ENCODE data around the gene UTY. TPM values are rescaled to one million over a fixed set of nuclear protein-coding genes. Genes with fewer than 3 reads are reported as not detected.

The UTY gene
- 10 to 100 TPM; 28.2 to 28.4 TPM for total RNA-seq

- Mint-ChIP-seq H3K36me3 (ENCODE audit: low read depth) (peaks cover 20% of the 10 kb centered on the region), H3K9me3 (no peaks in the 10 kb centered on the region), H3K27me3 (no peaks in the 10 kb centered on the region), H3K27ac (peak within 1 kb of the TSS; percentile 99), H3K4me1 (peaks cover 21% of the 10 kb centered on the region), H3K4me3 (peak within 1 kb of the TSS; percentile 90)
- POLR2A ChIA-PET: no interaction called here
- peak; percentile 83 for DNase-seq
- CTCF ChIA-PET: no interaction called here
These were observed at the start of gene UTY for GRCh38 chrY:13479828-13480227. UTY (minus strand) TSS chrY:13480033; CDS start chrY:13479665, 368 bp downstream.

DNA sequence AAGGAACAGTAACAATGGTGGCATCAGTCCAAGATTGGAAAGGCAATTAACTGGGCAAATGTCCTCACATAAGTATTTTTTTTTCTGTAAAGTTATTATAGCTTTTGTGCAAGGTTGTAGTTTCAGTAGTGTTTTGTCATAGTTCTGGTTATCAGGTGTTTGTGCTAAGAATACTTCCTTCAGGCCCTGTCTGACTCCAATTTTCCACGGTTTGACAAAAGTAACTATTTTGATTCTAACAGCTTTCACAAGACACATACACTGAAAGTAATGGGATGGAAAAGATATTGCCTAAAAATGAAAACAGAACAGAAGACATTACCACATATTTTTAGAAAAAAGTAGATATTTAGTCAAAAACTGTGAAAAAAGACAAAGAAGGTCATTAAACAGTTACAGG is 40.6 kb upstream of the UTY start:
- DNase-seq: no peak
- no peaks in the 10 kb centered on the region for H3K27me3 Mint-ChIP-seq
- H3K36me3 Mint-ChIP-seq (ENCODE audit: low read depth): no peaks in the 10 kb centered on the region
- no peaks in the 10 kb centered on the region for H3K4me1 Mint-ChIP-seq
- ChIA-PET POLR2A (no interaction called here), CTCF (no interaction called here)
- no peak overlapping the region for H3K4me3 Mint-ChIP-seq
- H3K9me3 Mint-ChIP-seq: no peaks in the 10 kb centered on the region
- no peak overlapping the region for H3K27ac Mint-ChIP-seq

- CTCF ChIA-PET: no interaction called here
These were observed 21.4 kb upstream of the UTY start for GRCh38 chrY:13501215-13501614.

DNA sequence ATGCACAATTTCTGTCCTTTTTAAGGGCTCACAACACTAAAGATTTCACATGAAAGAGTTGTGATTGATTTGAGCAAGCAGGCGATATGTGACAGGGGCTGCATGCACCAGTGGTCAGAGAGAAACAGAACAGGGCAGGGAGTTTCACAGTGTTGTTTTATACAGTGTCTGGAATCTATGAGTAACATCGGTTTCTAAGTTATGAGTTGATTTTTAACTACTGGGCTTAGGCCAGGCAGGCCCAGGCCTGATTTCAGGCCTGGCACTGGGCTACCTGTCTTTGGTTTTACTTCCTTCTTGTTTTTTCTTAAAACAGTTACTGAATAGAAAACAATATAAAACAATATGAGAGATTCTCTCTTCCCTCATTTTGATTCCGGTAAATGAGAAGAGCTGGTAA is 13.9 kb upstream of the UTY start:
- H3K36me3 Mint-ChIP-seq (ENCODE audit: low read depth): no peaks in the 10 kb centered on the region
- ChIA-PET CTCF (no interaction called here), POLR2A (no interaction called here)
- H3K9me3 Mint-ChIP-seq: no peaks in the 10 kb centered on the region
- DNase-seq: no peak
- no peaks in the 10 kb centered on the region for H3K27me3 Mint-ChIP-seq
- H3K4me3 Mint-ChIP-seq: no peak overlapping the region
- no peak overlapping the region for H3K27ac Mint-ChIP-seq
- peaks cover 8% of the 10 kb centered on the region for H3K4me1 Mint-ChIP-seq

More at GRCh38 chrY:13501215-13501614, 21.4 kb upstream of the UTY start:
- Mint-ChIP-seq H3K27ac (no peak overlapping the region), H3K36me3 (ENCODE audit: low read depth) (no peaks in the 10 kb centered on the region), H3K9me3 (no peaks in the 10 kb centered on the region), H3K4me3 (no peak overlapping the region), H3K4me1 (no peaks in the 10 kb centered on the region), H3K27me3 (no peaks in the 10 kb centered on the region)
- DNase-seq: no peak
- POLR2A ChIA-PET: no interaction called here

DNA sequence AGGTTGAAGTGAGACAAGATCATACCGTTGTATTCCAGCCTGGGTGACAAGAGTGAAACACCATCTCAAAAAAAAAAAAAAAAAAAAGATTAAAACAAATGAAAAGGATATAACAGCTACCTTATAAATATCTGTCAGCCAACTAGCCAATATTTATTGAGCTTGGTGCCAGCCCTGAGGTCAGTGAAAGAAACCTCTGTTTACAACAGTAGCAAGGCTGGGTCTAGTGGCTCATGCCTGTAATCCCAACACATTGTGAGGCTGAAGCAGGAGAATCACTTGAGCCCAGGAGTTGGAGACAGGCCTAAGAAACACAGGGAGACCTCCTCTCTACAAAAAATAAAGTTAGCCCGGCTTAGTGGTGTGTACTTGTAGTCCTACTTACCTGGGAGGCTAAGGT is 12.6 kb upstream of the UTY start:
- Mint-ChIP-seq H3K4me1 (peaks cover 17% of the 10 kb centered on the region), H3K27ac (no peak overlapping the region), H3K9me3 (no peaks in the 10 kb centered on the region), H3K27me3 (no peaks in the 10 kb centered on the region), H3K4me3 (no peak overlapping the region), H3K36me3 (ENCODE audit: low read depth) (peaks cover 1% of the 10 kb centered on the region)
- DNase-seq: no peak
- ChIA-PET POLR2A (no interaction called here), CTCF (no interaction called here)

DNA sequence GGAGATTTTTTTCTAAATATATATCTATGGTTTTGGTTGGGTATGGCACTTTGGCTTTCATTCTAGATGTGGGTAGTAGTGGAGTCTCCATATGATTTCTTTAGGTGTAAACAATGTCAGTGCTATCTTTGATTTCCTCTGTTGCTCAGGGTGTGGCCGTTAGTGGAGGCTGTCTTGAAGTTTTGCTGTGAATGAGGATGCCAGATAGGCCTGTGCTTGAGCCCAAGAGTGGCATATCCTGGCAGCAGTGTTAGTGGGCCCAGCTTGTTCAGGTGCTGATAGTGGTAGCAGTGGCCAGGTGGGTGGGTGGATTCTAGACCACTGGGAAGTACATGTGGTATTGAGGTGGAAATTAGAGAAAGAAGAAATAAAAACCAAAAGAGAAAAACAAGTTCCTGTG is 8.9 kb upstream of the UTY start:
- CTCF ChIA-PET: no interaction called here
- H3K27ac Mint-ChIP-seq: peak overlapping the region; percentile 96

GRCh38 chrY:13479121-13479711 is 617 bp downstream of the UTY start:
- POLR2A ChIA-PET: no interaction called here
- peak; percentile 73 for DNase-seq
- H3K9me3 Mint-ChIP-seq: no peaks in the 10 kb centered on the region
- no peaks in the 10 kb centered on the region for H3K27me3 Mint-ChIP-seq
- peaks cover 25% of the 10 kb centered on the region for H3K36me3 Mint-ChIP-seq (ENCODE audit: low read depth)
- peak overlapping the region; percentile 90 for H3K4me3 Mint-ChIP-seq
- H3K4me1 Mint-ChIP-seq: peaks cover 26% of the 10 kb centered on the region
- peak overlapping the region; percentile 99 for H3K27ac Mint-ChIP-seq
- CTCF ChIA-PET: no interaction called here

More for the DNA sequence above, 8.9 kb upstream of the UTY start:
- H3K4me3 Mint-ChIP-seq: no peak overlapping the region
- POLR2A ChIA-PET: no interaction called here
- no peaks in the 10 kb centered on the region for H3K9me3 Mint-ChIP-seq
- H3K27me3 Mint-ChIP-seq: no peaks in the 10 kb centered on the region
- H3K4me1 Mint-ChIP-seq: peaks cover 17% of the 10 kb centered on the region
- peaks cover 1% of the 10 kb centered on the region for H3K36me3 Mint-ChIP-seq (ENCODE audit: low read depth)
- peak; percentile 24 for DNase-seq

GRCh38 chrY:13478126-13478785 is 1.6 kb downstream of the UTY start:
- H3K9me3 Mint-ChIP-seq: no peaks in the 10 kb centered on the region
- H3K27me3 Mint-ChIP-seq: no peaks in the 10 kb centered on the region
- peak overlapping the region; percentile 99 for H3K27ac Mint-ChIP-seq
- H3K4me3 Mint-ChIP-seq: peak overlapping the region; percentile 90
- ChIA-PET POLR2A (no interaction called here), CTCF (no interaction called here)
- peaks cover 27% of the 10 kb centered on the region for H3K4me1 Mint-ChIP-seq
- H3K36me3 Mint-ChIP-seq (ENCODE audit: low read depth): peaks cover 30% of the 10 kb centered on the region
- DNase-seq: peak; percentile 68

DNA sequence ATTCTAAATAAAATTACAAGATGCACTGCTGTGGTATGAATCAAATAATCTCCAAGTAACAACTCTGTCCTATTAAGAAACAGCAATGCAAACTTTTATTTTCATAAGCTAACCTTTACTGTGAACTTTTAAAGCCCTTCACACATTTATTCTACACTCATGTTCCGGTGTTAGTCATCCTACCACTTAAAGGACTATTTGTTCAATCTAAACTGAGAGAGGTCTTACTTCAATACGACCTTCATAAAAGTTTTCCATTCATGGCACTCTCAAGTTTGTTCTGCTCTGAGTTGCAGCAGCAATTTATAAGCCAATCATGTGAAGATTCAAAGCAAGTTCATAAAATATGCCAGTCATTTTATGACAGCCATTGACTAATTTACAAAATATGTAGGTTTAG is 4.8 kb downstream of the UTY start:
- peaks cover 36% of the 10 kb centered on the region for H3K36me3 Mint-ChIP-seq (ENCODE audit: low read depth)
- ChIA-PET POLR2A (no interaction called here), CTCF (no interaction called here)
- H3K4me1 Mint-ChIP-seq: peaks cover 39% of the 10 kb centered on the region
- H3K27ac Mint-ChIP-seq: no peak overlapping the region
- H3K4me3 Mint-ChIP-seq: no peak overlapping the region
- DNase-seq: no peak
- H3K27me3 Mint-ChIP-seq: no peaks in the 10 kb centered on the region
- H3K9me3 Mint-ChIP-seq: no peaks in the 10 kb centered on the region

- no peak overlapping the region for H3K4me3 Mint-ChIP-seq
- H3K36me3 Mint-ChIP-seq (ENCODE audit: low read depth): peaks cover 26% of the 10 kb centered on the region
- H3K27ac Mint-ChIP-seq: no peak overlapping the region
- no peak for DNase-seq
- peaks cover 13% of the 10 kb centered on the region for H3K4me1 Mint-ChIP-seq
- H3K27me3 Mint-ChIP-seq: no peaks in the 10 kb centered on the region
- H3K9me3 Mint-ChIP-seq: no peaks in the 10 kb centered on the region
- ChIA-PET CTCF (no interaction called here), POLR2A (no interaction called here)
These were observed 28.3 kb downstream of the UTY start for GRCh38 chrY:13451572-13451971.

DNA sequence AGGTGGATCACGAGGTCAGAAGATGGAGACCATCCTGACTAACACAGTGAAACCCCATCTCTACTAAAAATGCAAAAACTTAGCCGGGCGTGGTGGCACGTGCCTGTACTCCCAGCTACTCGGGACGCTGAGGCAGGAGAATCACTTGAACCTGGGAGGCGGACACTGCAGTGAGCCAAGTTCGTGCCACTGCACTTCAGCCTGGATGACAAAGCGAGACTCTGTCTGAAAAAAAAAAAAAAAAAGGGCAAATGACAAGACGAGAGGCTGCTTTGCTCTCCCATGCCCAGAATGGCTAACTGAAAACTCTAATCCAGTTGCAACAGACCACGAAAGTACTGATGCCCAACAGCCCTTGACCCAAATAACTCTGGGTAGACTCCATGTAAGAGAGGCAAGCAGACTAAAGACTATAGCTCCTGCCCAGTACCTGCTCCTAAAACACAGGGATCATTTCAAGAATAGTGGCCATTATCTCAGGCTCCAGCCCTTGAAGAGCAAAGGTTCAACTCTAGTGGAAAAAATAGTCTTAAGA is 29.2 kb downstream of the UTY start:
- DNase-seq: no peak
- CTCF ChIA-PET: no interaction called here
- Mint-ChIP-seq H3K4me3 (no peak overlapping the region), H3K27ac (no peak overlapping the region), H3K9me3 (no peaks in the 10 kb centered on the region), H3K4me1 (peaks cover 16% of the 10 kb centered on the region), H3K36me3 (ENCODE audit: low read depth) (peaks cover 31% of the 10 kb centered on the region), H3K27me3 (no peaks in the 10 kb centered on the region)
- POLR2A ChIA-PET: interaction anchor here (0.7 kb wide), 1 partner anchor 54 kb away, joined by 3 read pairs; no protein-coding TSS in a partner anchor

GRCh38 chrY:13445566-13445965 is 34.3 kb downstream of the UTY start:
- Mint-ChIP-seq H3K36me3 (ENCODE audit: low read depth) (peaks cover 47% of the 10 kb centered on the region), H3K9me3 (no peaks in the 10 kb centered on the region), H3K27me3 (no peaks in the 10 kb centered on the region), H3K4me1 (peaks cover 5% of the 10 kb centered on the region), H3K27ac (no peak overlapping the region), H3K4me3 (no peak overlapping the region)
- no peak for DNase-seq
- CTCF ChIA-PET: no interaction called here
- POLR2A ChIA-PET: no interaction called here

GRCh38 chrY:13443146-13443545 is 36.7 kb downstream of the UTY start:
- peaks cover 54% of the 10 kb centered on the region for H3K36me3 Mint-ChIP-seq (ENCODE audit: low read depth)
- H3K27me3 Mint-ChIP-seq: no peaks in the 10 kb centered on the region
- H3K27ac Mint-ChIP-seq: no peak overlapping the region
- DNase-seq: no peak
- H3K9me3 Mint-ChIP-seq: no peaks in the 10 kb centered on the region
- H3K4me1 Mint-ChIP-seq: peaks cover 6% of the 10 kb centered on the region
- CTCF ChIA-PET: no interaction called here
- no peak overlapping the region for H3K4me3 Mint-ChIP-seq
- POLR2A ChIA-PET: no interaction called here

DNA sequence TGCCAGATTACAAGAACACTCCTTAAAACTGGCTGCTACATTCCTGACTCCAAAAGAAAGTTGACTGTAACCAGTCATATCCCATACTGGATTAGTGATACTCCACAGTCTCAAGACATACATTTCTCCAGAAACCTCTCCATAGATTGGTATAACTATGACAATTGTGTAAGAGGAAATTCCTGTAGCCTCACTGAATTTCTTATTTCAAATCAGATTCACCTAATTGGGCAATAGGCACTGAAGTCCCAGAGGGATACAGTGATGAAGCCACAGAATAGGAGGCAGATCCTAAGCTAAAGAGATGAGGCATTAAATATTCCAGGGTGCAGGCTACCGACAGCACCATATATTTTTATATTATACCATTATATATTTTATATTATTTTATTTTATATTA is 39.0 kb downstream of the UTY start:
- no peak for DNase-seq
- no peaks in the 10 kb centered on the region for H3K9me3 Mint-ChIP-seq
- CTCF ChIA-PET: no interaction called here
- no peak overlapping the region for H3K27ac Mint-ChIP-seq
- peaks cover 18% of the 10 kb centered on the region for H3K4me1 Mint-ChIP-seq
- POLR2A ChIA-PET: no interaction called here
- no peak overlapping the region for H3K4me3 Mint-ChIP-seq
- H3K27me3 Mint-ChIP-seq: no peaks in the 10 kb centered on the region
- peaks cover 52% of the 10 kb centered on the region for H3K36me3 Mint-ChIP-seq (ENCODE audit: low read depth)

All from activated CD4-positive, alpha-beta T cell treated with anti-CD3 and anti-CD28 coated beads, Interleukin-2, amount 10 ng/mL, durations not matched to agents 7 days and 5 days (primary cell).